Left ventricle myocardium inferior (tissue), 1 donor: Measurements from ENCODE around the gene INKA2. TPM values are rescaled to one million over a fixed set of nuclear protein-coding genes. Genes with fewer than 3 reads are reported as not detected.

ENCODE experiments used
- DNase-seq: peaks from one replicate; pipeline ENCODE4 v3.0.0-alpha.2; 2020
- H3K27ac ChIP-seq: fragments of 200-600 bp; replicated peaks from 2 replicates; pipeline ENCODE4 v1.8.0; 2021
- H3K27me3 ChIP-seq: fragments of 200-600 bp; 2 replicates; pipeline ENCODE4 v1.8.0; 2021; ENCODE audit warnings: low read depth
- H3K36me3 ChIP-seq: fragments of 200-600 bp; 2 replicates; pipeline ENCODE4 v1.8.0; 2021
- H3K4me1 ChIP-seq: fragments of 200-600 bp; 2 replicates; pipeline ENCODE4 v1.8.0; 2021
- H3K4me3 ChIP-seq: fragments of 200-600 bp; 2 replicates; pipeline ENCODE4 v1.8.0; 2021; ENCODE audit warnings: mild to moderate bottlenecking, moderate library complexity
- H3K9me3 ChIP-seq: fragments of 200-600 bp; replicated peaks from 2 replicates; pipeline ENCODE4 v1.8.0; 2021
- intact Hi-C: fragments of 100-400 bp; cut with micrococcal nuclease; formaldehyde crosslinking; loops from one replicate; pipeline ENCODE4 v1.11.0; 2022
- total RNA-seq: library from RNA; stranded (reverse); fragmentation: NEBNext Ultra II Directional; extraction: Animal tissue kit (Norgen Biotek cat#: 25700); gene quantifications from one replicate; pipeline ENCODE4 v1.2.1, GENCODE V29; 2021
- TF ChIP-seq, protein P1 (sequence below): fragments of 200-600 bp; IDR thresholded peaks from 2 replicates; pipeline ENCODE4 v1.8.0; 2021; ENCODE audit warnings: antibody characterized with exemption, mild to moderate bottlenecking, borderline replicate concordance
- donor health status: DM: no; HTN: yes; CAD: no; lungs with severe emphysema.

The INKA2 gene
- total RNA-seq, 1 donor from 2014 or later, result 24.3 TPM

DNA sequence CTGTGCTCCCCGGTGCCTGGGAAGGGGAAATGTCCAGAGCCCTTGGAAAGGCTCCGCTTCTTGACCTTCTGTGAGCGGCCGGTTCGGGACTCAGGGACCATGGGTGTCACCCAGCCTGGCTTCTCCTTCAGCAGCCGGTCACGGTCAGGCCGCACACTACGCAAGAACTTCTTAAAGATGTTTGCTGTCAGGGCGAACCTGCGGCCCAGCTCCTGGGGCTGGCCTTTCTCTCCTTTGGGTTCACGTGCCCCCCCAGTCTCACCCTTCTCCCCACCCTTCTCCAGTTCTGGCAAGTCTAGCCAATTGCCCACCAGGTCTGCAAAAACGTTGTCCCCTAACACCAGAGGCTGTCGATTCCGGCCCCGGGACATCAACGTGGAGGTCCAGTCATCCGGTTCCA is 12.1 kb downstream of the INKA2 start:
- peaks cover 98% of the 10 kb centered on the region for H3K4me1 ChIP-seq

DNA sequence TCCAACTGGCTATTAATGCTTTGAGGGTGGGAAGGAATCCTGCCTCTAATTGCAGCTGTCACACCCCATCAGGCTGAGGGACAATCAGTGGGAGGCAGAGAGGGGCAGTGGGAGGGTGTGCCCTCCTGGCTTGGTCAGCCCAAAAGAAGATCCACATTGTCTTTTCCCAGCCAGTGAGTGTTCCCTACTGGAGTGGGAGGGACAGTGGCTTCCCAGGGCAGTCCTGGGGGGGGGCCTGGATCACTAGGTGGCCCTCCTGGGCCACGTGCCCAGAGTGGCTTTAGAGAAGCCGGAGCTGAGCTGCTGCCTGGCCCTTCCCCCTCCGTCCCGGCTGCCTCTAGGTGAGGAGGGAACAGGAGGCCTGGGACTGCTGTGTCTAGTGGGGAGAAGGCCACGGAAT is 14.0 kb downstream of the INKA2 start:
- peak; percentile 76 for DNase-seq
- Histone ChIP-seq H3K36me3 (peaks cover 20% of the 10 kb centered on the region), H3K27me3 (no peaks in the 10 kb centered on the region), H3K9me3 (no peaks in the 10 kb centered on the region), H3K4me3 (no peak overlapping the region), H3K4me1 (peaks cover 97% of the 10 kb centered on the region), H3K27ac (peak overlapping the region; percentile 70)
- intact Hi-C loops, result no loop called here
- TF ChIP-seq, protein P1, sequence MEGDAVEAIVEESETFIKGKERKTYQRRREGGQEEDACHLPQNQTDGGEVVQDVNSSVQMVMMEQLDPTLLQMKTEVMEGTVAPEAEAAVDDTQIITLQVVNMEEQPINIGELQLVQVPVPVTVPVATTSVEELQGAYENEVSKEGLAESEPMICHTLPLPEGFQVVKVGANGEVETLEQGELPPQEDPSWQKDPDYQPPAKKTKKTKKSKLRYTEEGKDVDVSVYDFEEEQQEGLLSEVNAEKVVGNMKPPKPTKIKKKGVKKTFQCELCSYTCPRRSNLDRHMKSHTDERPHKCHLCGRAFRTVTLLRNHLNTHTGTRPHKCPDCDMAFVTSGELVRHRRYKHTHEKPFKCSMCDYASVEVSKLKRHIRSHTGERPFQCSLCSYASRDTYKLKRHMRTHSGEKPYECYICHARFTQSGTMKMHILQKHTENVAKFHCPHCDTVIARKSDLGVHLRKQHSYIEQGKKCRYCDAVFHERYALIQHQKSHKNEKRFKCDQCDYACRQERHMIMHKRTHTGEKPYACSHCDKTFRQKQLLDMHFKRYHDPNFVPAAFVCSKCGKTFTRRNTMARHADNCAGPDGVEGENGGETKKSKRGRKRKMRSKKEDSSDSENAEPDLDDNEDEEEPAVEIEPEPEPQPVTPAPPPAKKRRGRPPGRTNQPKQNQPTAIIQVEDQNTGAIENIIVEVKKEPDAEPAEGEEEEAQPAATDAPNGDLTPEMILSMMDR, result no peak

More for the DNA sequence above, 12.1 kb downstream of the INKA2 start:
- DNase-seq, result no peak
- intact Hi-C loops, result no loop called here
- H3K4me3 ChIP-seq, result no peak overlapping the region
- H3K27ac ChIP-seq, result peak overlapping the region; percentile 46
- no peaks in the 10 kb centered on the region for H3K27me3 ChIP-seq
- H3K36me3 ChIP-seq, result peaks cover 32% of the 10 kb centered on the region
- TF ChIP-seq, protein P1, result no peak
- no peaks in the 10 kb centered on the region for H3K9me3 ChIP-seq

DNA sequence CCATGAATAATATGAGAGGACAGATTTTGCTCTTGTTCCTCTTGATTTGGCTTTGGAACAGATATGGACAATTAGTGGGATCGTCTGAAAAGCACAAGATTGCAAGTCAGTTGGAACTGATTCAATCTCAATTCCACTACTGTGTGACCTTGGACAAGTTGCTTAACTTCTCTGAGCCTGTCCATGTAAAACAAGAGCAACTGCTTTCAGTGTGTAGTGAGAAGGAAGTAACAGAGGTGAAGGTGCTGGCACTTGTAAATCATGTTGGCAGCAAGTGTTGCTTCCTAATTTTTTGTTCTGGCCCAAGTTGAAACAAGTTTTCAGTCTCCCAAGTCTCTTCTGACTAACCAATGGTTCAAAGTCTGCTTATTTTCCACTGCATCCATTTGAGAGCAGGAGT is 15.3 kb downstream of the INKA2 start:
- no peaks in the 10 kb centered on the region for H3K9me3 ChIP-seq
- no peak overlapping the region for H3K4me3 ChIP-seq
- TF ChIP-seq, protein P1, result no peak
- DNase-seq, result no peak
- peak overlapping the region; percentile 70 for H3K27ac ChIP-seq
- no peaks in the 10 kb centered on the region for H3K27me3 ChIP-seq
- intact Hi-C loops, result no loop called here
- H3K36me3 ChIP-seq, result peaks cover 20% of the 10 kb centered on the region
- peaks cover 97% of the 10 kb centered on the region for H3K4me1 ChIP-seq

DNA sequence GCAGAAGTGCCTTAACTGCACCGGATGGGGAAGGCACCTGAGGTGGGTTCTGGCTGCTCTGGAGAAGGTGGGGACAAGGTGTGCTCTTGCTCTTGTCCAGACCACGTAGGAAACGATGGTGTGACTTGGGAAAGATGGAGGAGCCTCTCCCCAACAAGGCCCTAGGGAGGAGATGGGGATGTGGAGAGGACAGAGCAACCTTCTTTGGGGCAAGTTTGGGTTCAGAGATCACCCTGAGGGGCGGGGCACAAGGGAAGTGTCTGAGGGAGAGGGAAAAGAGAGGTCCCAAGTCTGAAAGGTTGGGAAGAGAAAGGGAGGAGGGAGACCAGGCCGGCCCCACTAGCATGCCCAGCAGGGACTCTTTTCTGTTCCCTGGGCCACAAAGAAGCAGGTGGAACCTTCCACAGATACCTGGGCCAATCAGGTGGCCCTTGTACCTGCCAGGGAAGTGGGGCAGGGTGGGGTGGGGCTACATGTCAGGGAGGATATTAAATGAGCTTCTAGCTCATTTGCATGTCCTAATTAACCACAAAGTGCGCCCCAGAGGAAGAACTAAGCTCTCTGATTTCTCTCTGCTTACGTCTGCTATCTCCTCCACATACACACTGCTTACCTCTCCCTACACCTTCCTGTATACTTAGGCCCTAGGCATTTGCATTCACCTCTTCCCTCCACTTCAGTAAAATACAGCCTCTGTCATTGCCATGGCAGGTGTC is 15.9 kb downstream of the INKA2 start:
- H3K4me1 ChIP-seq, result peaks cover 91% of the 10 kb centered on the region
- peak overlapping the region; percentile 70 for H3K27ac ChIP-seq

DNA sequence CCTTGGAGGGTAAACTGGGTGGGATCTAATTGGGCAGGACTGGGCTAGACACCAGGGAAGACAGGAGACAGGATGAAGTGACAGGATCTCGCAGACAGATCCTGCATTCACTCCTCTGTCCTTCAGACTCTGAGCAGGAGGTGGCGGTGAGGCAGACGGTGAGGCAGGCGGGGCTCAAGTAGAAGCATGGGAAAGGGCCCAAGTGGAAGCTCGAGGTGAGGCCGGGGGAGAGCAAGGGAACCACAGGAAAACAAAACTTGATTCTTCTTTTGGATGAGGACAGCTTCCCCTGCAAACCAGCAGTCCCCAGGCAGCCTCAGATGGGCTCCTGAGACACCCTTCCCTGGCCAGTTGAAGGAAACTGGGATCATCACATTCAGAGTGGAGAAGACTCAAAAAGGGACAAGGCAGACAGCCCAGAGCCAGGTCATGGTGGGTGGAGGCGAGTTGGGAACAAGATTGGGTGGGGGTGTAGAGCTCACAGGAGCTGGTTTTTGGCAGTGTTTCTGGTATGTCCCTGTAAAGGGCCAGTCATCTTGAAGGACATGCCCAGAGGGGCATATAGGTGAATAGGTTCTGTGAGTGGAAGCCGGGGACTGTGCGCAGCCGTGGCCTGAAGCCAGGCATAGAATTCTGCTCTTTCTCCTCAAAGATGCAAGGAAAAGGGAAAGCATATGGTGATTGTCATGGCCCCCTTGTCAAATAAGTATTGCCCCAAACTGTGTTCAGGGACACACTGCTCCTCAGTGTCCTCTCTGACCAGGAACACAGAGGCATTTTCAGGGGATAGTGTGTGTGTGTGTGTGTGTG is 18.0 kb downstream of the INKA2 start:
- intact Hi-C loops, result no loop called here
- Histone ChIP-seq H3K27ac (peak overlapping the region; percentile 88), H3K27me3 (no peaks in the 10 kb centered on the region), H3K4me1 (peaks cover 70% of the 10 kb centered on the region), H3K9me3 (no peaks in the 10 kb centered on the region), H3K36me3 (peaks cover 5% of the 10 kb centered on the region), H3K4me3 (no peak overlapping the region)
- DNase-seq, result no peak
- TF ChIP-seq, protein P1, result no peak

More for the DNA sequence above, 15.9 kb downstream of the INKA2 start:
- DNase-seq, result no peak
- Histone ChIP-seq H3K4me3 (no peak overlapping the region), H3K9me3 (no peaks in the 10 kb centered on the region), H3K36me3 (peaks cover 20% of the 10 kb centered on the region), H3K27me3 (no peaks in the 10 kb centered on the region)
- TF ChIP-seq, protein P1, result no peak
- intact Hi-C loops, result no loop called here
